Vagina (tissue), 2 donors: ENCODE results near the gene ZNF778.

ENCODE experiments used
- POLR2AphosphoS5 ChIP-seq, 2 donors: sonication (generic); formaldehyde crosslinking; IDR thresholded peaks; one replicate each; pipeline ENCODE4 v1.9.0; 2017; ENCODE audit warnings: antibody characterized with exemption in 2 of 2, mild to moderate bottlenecking in 2 of 2, low read depth in 1 of 2; ENCODE audit not compliant: insufficient read depth in 1 of 2
- TF ChIP-seq, protein P1 (sequence below), 3 experiments: fragments of 450-650 bp in 2 of 3; fragments of 200-600 bp in 1 of 3; sonication (generic) in 1 of 3; IDR thresholded peaks; one replicate each; pipeline ENCODE4 v1.5.1; 2017 to 2019; ENCODE audit warnings: antibody characterized with exemption in 3 of 3, mild to moderate bottlenecking in 2 of 3, moderate library complexity in 2 of 3

DNA sequence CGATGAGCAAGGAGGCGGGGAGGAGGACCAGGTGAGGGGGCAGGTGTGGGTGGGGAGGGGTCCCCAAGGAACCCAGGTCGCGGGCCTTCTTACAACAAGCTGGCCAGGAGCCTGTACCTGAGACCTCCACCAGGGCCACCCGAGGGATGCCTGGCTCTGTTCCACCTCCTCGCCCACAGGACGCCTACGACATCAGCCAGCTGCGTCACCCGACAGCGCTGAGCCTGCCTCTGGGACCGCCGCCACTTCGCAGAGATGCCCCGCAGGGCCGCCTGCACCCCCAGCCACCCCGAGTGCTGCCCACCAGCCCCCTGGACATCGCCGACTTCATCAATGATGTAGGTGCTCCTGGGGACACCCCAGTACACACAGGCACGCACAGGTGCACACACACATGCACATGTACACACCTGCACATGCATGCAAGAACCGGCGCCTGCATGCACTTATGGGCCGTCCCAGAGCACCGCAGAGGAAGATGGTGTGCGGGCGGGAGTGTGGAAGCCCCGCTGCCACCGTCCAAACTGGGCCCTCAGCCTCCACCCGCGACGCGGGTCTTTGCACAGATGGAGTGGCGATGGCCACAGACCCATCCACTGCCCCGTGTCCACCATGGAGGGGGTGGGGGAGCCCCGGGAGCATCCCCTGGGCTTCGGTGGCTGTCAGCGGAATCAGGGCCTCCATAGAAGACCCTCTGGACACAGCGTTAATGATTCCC lies 23.8 kb upstream of the ZNF778 start:
- TF ChIP-seq, protein P1, sequence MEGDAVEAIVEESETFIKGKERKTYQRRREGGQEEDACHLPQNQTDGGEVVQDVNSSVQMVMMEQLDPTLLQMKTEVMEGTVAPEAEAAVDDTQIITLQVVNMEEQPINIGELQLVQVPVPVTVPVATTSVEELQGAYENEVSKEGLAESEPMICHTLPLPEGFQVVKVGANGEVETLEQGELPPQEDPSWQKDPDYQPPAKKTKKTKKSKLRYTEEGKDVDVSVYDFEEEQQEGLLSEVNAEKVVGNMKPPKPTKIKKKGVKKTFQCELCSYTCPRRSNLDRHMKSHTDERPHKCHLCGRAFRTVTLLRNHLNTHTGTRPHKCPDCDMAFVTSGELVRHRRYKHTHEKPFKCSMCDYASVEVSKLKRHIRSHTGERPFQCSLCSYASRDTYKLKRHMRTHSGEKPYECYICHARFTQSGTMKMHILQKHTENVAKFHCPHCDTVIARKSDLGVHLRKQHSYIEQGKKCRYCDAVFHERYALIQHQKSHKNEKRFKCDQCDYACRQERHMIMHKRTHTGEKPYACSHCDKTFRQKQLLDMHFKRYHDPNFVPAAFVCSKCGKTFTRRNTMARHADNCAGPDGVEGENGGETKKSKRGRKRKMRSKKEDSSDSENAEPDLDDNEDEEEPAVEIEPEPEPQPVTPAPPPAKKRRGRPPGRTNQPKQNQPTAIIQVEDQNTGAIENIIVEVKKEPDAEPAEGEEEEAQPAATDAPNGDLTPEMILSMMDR (IDR thresholded peaks at IDR 0.05): no peak
- TF ChIP-seq POLR2AphosphoS5 (IDR thresholded peaks at IDR 0.05; ENCODE audit: insufficient read depth in 1 of 2, low read depth in 1 of 2): no peak
